ENCODE data around the gene PITHD1. TPM values are rescaled to one million over a fixed set of nuclear protein-coding genes. Genes with fewer than 3 reads are reported as not detected.

PITHD1 gene, protein sequence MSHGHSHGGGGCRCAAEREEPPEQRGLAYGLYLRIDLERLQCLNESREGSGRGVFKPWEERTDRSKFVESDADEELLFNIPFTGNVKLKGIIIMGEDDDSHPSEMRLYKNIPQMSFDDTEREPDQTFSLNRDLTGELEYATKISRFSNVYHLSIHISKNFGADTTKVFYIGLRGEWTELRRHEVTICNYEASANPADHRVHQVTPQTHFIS
- 31.8 and 32.7 TPM in 2 replicates for total RNA-seq

DNA sequence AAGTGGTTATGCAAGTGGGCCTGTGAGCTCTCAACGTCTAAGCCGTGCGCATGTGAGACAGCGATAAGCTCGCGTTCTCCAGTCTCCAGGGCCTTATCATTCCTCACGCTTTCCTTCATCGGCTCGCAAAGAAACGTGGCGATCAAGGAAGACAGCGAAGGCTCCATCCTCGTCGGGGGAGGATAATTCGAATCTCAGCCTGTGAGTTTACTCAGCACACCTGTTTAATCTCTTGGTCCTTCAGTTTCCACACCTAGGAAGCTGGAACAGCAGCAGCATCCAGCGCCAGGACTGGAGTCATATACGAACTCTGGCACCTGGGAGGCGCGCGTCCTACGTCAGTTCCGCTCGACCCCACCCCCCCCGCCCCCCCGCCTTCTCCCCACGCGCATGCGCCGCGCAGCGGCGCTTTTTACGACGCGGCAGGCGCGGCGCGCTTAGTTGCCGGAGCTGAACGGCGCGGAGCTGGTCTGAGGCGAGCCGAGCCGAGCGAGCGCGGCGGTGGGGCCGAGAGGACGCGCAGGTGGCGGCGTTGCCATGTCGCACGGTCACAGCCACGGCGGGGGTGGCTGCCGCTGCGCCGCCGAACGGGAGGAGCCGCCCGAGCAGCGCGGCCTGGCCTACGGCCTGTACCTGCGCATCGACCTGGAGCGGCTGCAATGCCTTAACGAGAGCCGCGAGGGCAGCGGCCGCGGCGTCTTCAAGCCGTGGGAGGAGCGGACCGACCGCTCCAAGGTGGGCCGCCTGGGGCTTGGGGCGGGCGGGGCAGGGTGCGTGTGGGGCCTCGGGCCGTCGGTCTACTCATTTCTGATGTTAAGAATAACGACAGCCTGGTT, at the start of gene PITHD1:
PITHD1 (plus strand) TSS at position 440 of the 836 bp plus-strand sequence; CDS start at position 538, 98 bp downstream.

DNA sequence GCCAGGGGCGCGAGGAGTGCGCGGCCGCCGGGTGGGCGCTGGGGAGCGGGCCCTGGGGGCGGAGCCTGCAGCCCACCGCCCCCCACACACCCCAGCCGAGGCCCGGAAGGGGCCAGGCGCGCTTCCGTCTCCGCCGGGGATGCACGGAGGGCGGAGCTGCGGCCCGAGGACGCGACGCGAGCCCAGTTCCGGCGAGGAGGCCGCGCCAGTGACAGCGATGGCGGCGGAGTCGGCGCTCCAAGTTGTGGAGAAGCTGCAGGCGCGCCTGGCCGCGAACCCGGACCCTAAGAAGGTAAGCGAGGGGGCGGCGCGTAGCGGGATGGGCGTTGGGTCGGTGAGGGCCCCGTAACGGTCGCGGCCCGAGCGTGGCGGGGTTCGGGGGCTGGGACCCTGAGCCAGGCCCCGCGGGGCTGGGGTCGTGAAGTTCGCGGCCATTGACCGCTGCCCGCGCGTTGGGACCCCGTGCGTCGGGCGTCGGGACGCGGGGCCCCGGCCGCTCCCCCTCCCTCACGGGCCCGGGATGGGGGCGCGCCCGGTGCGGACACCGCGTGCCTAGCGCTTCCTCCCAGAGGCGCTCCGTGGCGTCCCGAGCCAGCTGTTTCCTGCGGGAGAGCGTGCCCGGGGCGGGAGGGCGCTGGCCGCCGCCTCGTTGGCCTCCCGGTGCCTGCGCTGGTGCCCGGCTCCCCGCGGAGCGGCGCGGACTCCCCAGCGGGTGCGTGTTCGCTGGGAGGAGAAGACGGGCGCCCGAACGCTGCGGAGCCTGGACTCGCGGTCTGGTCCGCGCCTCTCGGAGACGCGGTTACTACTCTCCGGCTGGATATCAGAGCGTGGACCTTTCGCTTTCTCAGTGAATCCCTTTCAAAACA, 34.7 kb upstream of the PITHD1 start, which contains the start of gene ELOA:
ELOA (plus strand) TSS at position 185 of the 866 bp plus-strand sequence; CDS start at position 218, 33 bp downstream.

DNA sequence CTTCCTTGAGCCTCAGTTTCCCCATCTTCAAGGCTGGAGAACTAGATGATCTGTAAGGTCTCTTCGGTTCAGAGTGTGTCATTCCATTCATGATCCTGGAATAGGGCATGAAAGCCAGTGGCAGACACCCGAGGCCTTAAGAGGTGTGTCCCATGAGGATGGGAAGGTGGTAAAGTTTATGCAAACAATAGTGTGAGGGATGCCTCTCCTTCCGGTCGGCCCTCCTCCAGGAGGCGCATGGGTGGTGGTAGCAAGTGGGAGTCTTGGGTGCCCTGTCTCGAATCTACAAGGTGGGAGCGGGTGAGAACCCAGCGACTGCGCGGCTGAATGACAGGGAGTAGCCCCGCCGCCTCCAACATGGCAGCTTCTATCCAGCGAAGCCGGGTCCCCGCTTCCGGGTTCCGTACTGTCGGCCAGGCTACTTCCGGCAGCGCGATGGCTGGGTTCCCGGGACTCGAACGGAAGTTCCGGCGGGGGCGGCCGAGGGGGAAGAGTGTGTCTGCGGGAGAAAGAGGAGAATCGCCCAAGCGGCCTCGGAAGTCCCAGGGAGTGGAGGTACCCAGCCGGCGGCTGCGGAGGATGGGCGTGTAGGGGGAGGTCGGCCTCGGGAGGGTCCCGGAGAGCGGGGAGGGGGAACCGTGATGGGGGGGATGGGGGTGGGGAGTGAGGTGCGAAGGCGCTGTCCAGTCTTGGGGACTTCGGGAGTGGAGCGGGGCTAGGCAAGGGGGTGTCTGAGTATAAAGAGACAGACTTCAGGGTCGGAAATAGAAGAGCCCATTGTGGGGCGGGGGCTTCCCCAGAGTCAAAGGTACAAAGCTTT, 12.7 kb downstream of the PITHD1 start, which contains the start of gene LYPLA2:
LYPLA2 (plus strand) TSS at position 450 of the 820 bp plus-strand sequence. CDS start 1,538 bp downstream, outside the sequence.

DNA sequence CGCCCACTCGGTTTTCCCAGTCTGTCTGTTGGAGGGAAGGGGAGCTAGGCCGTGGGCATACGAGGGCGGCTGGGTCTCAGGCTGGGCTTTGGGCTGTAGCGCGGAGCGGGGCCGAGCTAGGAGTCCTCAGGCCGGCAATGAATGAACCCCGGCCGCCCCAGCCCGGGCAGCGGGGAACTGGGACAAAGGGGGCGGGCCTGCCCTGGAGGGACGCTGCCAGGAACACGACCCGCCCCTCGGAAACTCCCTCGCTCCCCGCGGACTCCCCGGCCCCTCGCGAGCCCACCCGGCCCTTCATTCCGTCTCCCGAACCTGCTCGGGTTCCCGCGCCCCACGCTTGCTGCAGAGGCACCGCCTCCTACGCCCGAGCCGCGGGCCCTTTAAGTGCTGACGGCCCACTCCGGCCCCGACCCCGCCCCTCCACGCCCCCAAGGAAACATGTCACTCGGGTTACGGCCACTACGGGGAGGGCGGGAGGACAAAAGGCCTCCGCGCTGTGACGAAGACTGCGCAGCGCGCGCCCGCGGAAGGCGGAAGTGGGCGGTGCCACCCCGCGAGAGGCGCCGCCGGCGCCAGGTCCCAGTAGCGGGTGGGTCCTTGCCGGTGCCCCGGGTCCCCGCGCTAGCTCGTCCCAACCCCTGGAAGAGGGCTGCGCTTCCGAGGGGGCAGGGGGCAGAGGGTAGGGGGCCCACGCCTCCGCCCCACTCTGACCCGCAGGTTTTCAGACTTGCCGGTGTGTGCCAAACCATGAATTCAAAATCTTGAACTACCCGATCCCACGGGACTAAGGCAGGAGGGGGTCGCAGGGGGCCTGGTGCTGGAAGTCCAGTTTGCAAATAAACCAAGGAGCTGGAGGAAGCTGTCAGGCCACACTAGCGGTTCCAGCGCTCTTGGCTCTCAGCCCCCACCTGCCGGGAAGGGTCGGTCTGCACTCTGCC, 22.5 kb downstream of the PITHD1 start, which contains the start of gene GALE:
GALE (minus strand) TSS at position 355 of the 938 bp plus-strand sequence. CDS start 1,747 bp downstream, outside the sequence.

DNA sequence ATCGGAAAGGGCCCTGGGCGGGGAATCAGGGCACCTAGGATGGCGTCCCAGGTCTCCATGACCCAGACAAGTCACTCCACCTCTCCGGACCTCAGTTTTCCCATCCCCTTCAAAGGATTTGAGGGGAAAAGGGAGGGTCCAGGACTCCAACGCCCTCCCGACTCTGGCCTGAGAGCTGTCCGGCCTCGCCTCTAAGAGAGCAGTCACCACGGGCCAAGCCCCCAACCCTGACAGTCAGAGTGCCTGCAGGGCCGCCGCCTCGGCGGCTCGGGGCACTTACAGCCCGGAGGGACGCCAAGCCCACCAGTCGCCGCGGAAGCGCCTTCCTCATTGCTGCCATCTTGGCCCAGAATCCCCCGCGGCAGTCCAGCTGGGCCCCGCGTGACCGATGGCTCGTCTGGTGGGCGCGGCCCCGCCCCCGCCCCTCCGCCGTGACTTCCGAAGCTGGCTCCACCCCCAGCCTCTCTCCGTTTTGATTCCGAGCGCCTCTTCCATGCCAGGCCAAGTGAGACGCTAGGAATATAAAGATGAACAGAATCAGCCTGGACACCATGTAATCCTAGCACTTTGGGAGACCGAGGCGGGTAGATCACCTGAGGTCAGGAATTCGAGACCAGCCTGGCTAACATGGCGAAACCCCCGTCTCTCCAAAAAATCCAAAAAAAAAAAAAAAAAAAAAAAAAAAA, 47.0 kb downstream of the PITHD1 start, which contains the start of gene HMGCL:
HMGCL (minus strand) TSS at position 354 of the 686 bp plus-strand sequence; CDS start at position 340, 14 bp downstream.

Other genes with a start within 250 kb of the PITHD1 start
- gene E2F2, start 247.2 kb upstream of the PITHD1 start, total RNA-seq, result 0.13 and 0.39 TPM in 2 replicates
- gene ID3, start 218.9 kb upstream of the PITHD1 start, total RNA-seq, result 104 and 205 TPM in 2 replicates
- gene RPL11, start 86.6 kb upstream of the PITHD1 start, total RNA-seq, result 679 and 690 TPM in 2 replicates
- 23.5 and 25.3 TPM in 2 replicates for gene ELOA, start 34.9 kb upstream of the PITHD1 start, total RNA-seq
- gene LYPLA2, start 12.7 kb downstream of the PITHD1 start, total RNA-seq, result 33.0 and 38.6 TPM in 2 replicates
- 12.6 and 35.3 TPM in 2 replicates for gene GALE, start 22.3 kb downstream of the PITHD1 start, total RNA-seq
- 53.0 and 58.0 TPM in 2 replicates for gene HMGCL, start 47.0 kb downstream of the PITHD1 start, total RNA-seq
- gene FUCA1, start 89.9 kb downstream of the PITHD1 start, total RNA-seq, result 15.0 and 30.2 TPM in 2 replicates
- not detected in 2 replicates for gene CNR2, start 134.9 kb downstream of the PITHD1 start, total RNA-seq
- gene PNRC2, start 181.4 kb downstream of the PITHD1 start, total RNA-seq, result 45.9 and 74.0 TPM in 2 replicates
- gene SRSF10, start 201.9 kb downstream of the PITHD1 start, total RNA-seq, result 60.0 and 72.1 TPM in 2 replicates